ENCODE measurements around the gene MBD3L3. TPM values are rescaled to one million over a fixed set of nuclear protein-coding genes. Genes with fewer than 3 reads are reported as not detected.

Gene MBD3L3
- total and polyA plus RNA-seq, 2 of the 4 experiments (the other 2 are of a cell fraction), result not detected

GRCh38 chr19:7013678-7014077, 44.8 kb downstream of the MBD3L3 start:
- no peak for TF ChIP-seq USF2 (IDR thresholded peaks at IDR 0.05; ENCODE audit: low read depth, low read length)
- dilution Hi-C loops (cut with HindIII; ENCODE audit: low sequenced_read_pairs, unreplicated experiment), result no loop called here
- no peak overlapping the region for H4K8ac ChIP-seq (ENCODE audit: low read depth in 2 of 2, low read length in 2 of 2)
- H2AFZ ChIP-seq (replicated peaks; ENCODE audit: low read length, poor library complexity), result no peak overlapping the region
- in situ Hi-C loops (cut with MboI; ENCODE audit: low sequenced_read_pairs), result no loop called here
- H2BK5ac ChIP-seq (ENCODE audit: low read depth, low read length, poor library complexity, severe bottlenecking), result no peak overlapping the region
- H3K79me1 ChIP-seq (ENCODE audit: low read depth in 1 of 2, low read length in 2 of 2), result no peaks in the 10 kb centered on the region
- H4K20me1 ChIP-seq (ENCODE audit: insufficient read depth, low read length), result no peaks in the 10 kb centered on the region
- ChIA-PET CTCF (no interaction called here), POLR2A (ENCODE audit: unreplicated experiment) (no interaction called here)
- peaks cover 16% of the 10 kb centered on the region for H3K9me3 ChIP-seq (ENCODE audit: control insufficient read depth, insufficient read depth, low read length)
- H3K9me1 ChIP-seq (ENCODE audit: insufficient read depth, low read length), result no peaks in the 10 kb centered on the region
- no peak overlapping the region for H3K14ac ChIP-seq (replicated peaks; ENCODE audit: low read depth, low read length)
- no CpG with 5 or more reads among the region's 4 CpGs for WGBS, 2 experiments (ENCODE audit: extremely low coverage in 2 of 2, insufficient read length in 1 of 2)
- H3K27ac ChIP-seq (ENCODE audit: insufficient read depth, low read length), result no peak overlapping the region
- intact Hi-C loops (cut with micrococcal nuclease), result no loop called here
- ATAC-seq (ENCODE audit: low read depth) (no peak), DNase-seq (no peak)
- H3K36me3 ChIP-seq (ENCODE audit: control insufficient read depth, insufficient read depth, low read length), result no peaks in the 10 kb centered on the region
- H3K56ac ChIP-seq (ENCODE audit: extremely low read depth, insufficient read depth, low read length), result no peak overlapping the region
- no peak overlapping the region for H2AK5ac ChIP-seq (ENCODE audit: low read depth, low read length)
- H3K4me3 ChIP-seq (ENCODE audit: insufficient read depth, low read depth, low read length), result no peak overlapping the region
- H2BK20ac ChIP-seq (ENCODE audit: low read depth, low read length), result no peak overlapping the region
- H3K23ac ChIP-seq (ENCODE audit: low read depth, low read length), result no peak overlapping the region
- no peaks in the 10 kb centered on the region for H3K4me1 ChIP-seq (ENCODE audit: control insufficient read depth, insufficient read depth, low read length)
- no TSS peak for BruUV-seq (replicated peaks)
- H2BK120ac ChIP-seq (ENCODE audit: low read depth, low read length), result no peak overlapping the region
- no peaks in the 10 kb centered on the region for H3K27me3 ChIP-seq (ENCODE audit: control insufficient read depth, insufficient read depth, low read length)
- no peak overlapping the region for H3K4me2 ChIP-seq (ENCODE audit: low read depth, low read length)
- no peak overlapping the region for H4K5ac ChIP-seq (ENCODE audit: low read depth, low read length)
- no peak overlapping the region for H3K4ac ChIP-seq (ENCODE audit: low read depth, low read length)
- no peak overlapping the region for H4K91ac ChIP-seq (ENCODE audit: insufficient read depth, low read depth, low read length)
- no peak overlapping the region for H2AK9ac ChIP-seq (replicated peaks; ENCODE audit: low read depth, low read length, poor library complexity)
- H3K18ac ChIP-seq (ENCODE audit: low read depth, low read length), result no peak overlapping the region
- H3K9ac ChIP-seq (ENCODE audit: low read depth, low read length), result no peak overlapping the region
- H2BK15ac ChIP-seq (ENCODE audit: low read depth, low read length), result no peak overlapping the region

Measured in IMR-90 (cell line).